OCI-LY3 (cell line): ENCODE results near the gene KLHL25.

ENCODE experiments used
- H2AFZ ChIP-seq: fragments of 200-600, 300-600 bp; shearing (Covaris generic); 2 replicates; pipeline ENCODE4 v1.6.0; 2014; ENCODE audit warnings: antibody characterized with exemption, low read depth, low read length
- H3K27ac ChIP-seq: fragments of 200-600, 300-600 bp; sonication (generic); 2 replicates; pipeline ENCODE4 v1.5.1; 2014; ENCODE audit warnings: mild to moderate bottlenecking, low read length, moderate library complexity, mixed read lengths
- H3K27me3 ChIP-seq: fragments of 200-600, 300-600 bp; sonication (generic); 2 replicates; pipeline ENCODE4 v1.6.1; 2014; ENCODE audit warnings: low read depth, low read length, mixed read lengths
- H3K36me3 ChIP-seq: fragments of 200-600, 300-600 bp; sonication (generic); replicated peaks from 2 replicates; pipeline ENCODE3; 2014; ENCODE audit warnings: low read depth, low read length, mixed read lengths
- H3K4me1 ChIP-seq: fragments of 300-600, 200-600 bp; sonication (generic); 2 replicates; pipeline ENCODE4 v1.6.1; 2014; ENCODE audit warnings: low read length, mixed read lengths
- H3K4me2 ChIP-seq: fragments of 200-600, 300-600 bp; sonication (generic); 2 replicates; pipeline ENCODE4 v1.6.1; 2014; ENCODE audit warnings: low read length, mixed read lengths
- H3K4me3 ChIP-seq: fragments of 300-600, 200-600 bp; sonication (generic); 2 replicates; pipeline ENCODE4 v1.5.1; 2014; ENCODE audit warnings: antibody characterized with exemption, mild to moderate bottlenecking, low read length, moderate library complexity
- H3K79me2 ChIP-seq: fragments of 300-600, 200-600 bp; shearing (Covaris generic); 2 replicates; pipeline ENCODE4 v1.6.1; 2014; ENCODE audit warnings: mild to moderate bottlenecking, low read length, mixed read lengths
- H3K9ac ChIP-seq: fragments of 300-600, 200-600 bp; shearing (Covaris generic); 2 replicates; pipeline ENCODE4 v1.6.0; 2014; ENCODE audit warnings: mild to moderate bottlenecking, low read length, moderate library complexity
- H3K9me3 ChIP-seq: fragments of 200-600, 300-600 bp; shearing (Covaris generic); 2 replicates; pipeline ENCODE4 v1.6.1; 2014; ENCODE audit warnings: low read length, mixed read lengths; ENCODE audit not compliant: insufficient read depth
- H4K20me1 ChIP-seq: fragments of 200-600, 300-600 bp; sonication (generic); 2 replicates; pipeline ENCODE4 v1.6.1; 2016; ENCODE audit warnings: low read length, mixed read lengths; ENCODE audit not compliant: insufficient read depth
- EZH2phosphoT487 ChIP-seq: fragments of 200-600 bp; shearing (Covaris generic); IDR thresholded peaks from 2 replicates; pipeline ENCODE4 v1.6.1; 2018; ENCODE audit warnings: antibody characterized with exemption, mixed run types, low read depth
- TF ChIP-seq, protein P1 (sequence below): fragments of 200-600, 300-600 bp; sonication (generic); IDR thresholded peaks from 2 replicates; pipeline ENCODE4 v1.5.1; 2014; ENCODE audit warnings: antibody characterized with exemption, low read length, low read depth

KLHL25 gene

DNA sequence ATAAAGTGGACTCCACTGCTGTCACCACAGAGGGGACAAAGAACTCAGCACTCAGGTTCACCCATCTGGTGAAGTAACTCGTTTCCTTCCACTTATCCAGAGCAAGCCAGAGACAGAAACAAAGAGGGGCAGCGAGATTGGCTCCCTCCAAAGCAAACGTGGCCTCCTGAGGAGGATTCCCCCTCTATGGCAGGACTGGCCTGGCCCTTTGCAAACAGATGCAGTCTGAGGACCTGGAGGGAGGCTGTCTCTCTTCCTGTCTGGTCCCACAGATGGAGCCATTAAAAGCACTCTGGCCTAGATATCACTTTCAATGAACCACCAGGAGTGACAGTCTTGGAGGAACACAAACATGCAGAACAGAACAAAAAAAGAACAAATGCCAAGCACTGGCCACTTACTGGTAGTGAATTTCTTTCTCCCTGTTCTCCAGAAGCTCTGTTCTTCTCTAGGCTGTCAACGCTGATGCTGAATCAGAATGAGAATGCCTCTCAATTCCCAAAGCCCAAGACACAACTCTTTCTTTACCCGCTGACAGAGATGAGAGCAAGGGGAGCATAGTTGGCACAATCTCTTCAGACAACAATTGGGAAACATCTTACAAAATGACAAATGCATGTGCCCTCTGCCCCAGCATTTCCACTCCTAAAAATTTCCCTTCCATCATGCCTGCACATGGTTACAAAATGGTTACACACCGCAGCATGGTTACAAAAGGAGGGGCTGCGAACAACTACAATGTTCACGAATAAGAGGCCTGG, 14.3 kb downstream of the KLHL25 start:
- no peak overlapping the region for H3K27ac ChIP-seq
- H3K4me3 ChIP-seq, result no peak overlapping the region
- no peak for TF ChIP-seq EZH2phosphoT487
- H3K27me3 ChIP-seq, result no peaks in the 10 kb centered on the region
- no peaks in the 10 kb centered on the region for H3K9me3 ChIP-seq
- H4K20me1 ChIP-seq, result peaks cover 11% of the 10 kb centered on the region; the same call in 1 of the 2 replicates
- no peak overlapping the region for H3K4me2 ChIP-seq
- H3K79me2 ChIP-seq, result peaks cover 2% of the 10 kb centered on the region
- H3K4me1 ChIP-seq, result no peaks in the 10 kb centered on the region
- no peak overlapping the region for H2AFZ ChIP-seq
- no peak overlapping the region for H3K9ac ChIP-seq
- H3K36me3 ChIP-seq, result no peaks in the 10 kb centered on the region

DNA sequence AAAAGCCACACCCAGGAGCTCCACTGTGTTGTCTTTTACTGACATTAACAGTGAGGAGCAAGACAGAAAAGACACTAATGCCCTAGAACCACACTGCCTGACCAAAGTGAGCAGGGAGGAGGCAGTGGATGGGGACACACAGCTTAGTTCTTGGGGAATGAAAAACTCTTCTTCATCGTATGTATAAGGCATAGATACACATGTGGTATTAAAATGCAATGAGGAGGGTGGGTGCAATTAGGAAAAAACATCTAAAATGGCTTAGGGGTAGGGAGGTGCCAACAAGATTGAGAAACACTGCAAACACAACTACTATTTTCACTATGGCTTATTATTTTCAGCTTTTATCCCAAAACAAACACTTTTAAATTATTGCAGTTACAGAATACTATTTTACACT, 15.5 kb downstream of the KLHL25 start:
- Histone ChIP-seq H4K20me1 (peaks cover 14% of the 10 kb centered on the region; the same call in 1 of the 2 replicates), H3K79me2 (peaks cover 8% of the 10 kb centered on the region)
- no peak for TF ChIP-seq EZH2phosphoT487
- TF ChIP-seq, protein P1, sequence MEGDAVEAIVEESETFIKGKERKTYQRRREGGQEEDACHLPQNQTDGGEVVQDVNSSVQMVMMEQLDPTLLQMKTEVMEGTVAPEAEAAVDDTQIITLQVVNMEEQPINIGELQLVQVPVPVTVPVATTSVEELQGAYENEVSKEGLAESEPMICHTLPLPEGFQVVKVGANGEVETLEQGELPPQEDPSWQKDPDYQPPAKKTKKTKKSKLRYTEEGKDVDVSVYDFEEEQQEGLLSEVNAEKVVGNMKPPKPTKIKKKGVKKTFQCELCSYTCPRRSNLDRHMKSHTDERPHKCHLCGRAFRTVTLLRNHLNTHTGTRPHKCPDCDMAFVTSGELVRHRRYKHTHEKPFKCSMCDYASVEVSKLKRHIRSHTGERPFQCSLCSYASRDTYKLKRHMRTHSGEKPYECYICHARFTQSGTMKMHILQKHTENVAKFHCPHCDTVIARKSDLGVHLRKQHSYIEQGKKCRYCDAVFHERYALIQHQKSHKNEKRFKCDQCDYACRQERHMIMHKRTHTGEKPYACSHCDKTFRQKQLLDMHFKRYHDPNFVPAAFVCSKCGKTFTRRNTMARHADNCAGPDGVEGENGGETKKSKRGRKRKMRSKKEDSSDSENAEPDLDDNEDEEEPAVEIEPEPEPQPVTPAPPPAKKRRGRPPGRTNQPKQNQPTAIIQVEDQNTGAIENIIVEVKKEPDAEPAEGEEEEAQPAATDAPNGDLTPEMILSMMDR, result no peak

DNA sequence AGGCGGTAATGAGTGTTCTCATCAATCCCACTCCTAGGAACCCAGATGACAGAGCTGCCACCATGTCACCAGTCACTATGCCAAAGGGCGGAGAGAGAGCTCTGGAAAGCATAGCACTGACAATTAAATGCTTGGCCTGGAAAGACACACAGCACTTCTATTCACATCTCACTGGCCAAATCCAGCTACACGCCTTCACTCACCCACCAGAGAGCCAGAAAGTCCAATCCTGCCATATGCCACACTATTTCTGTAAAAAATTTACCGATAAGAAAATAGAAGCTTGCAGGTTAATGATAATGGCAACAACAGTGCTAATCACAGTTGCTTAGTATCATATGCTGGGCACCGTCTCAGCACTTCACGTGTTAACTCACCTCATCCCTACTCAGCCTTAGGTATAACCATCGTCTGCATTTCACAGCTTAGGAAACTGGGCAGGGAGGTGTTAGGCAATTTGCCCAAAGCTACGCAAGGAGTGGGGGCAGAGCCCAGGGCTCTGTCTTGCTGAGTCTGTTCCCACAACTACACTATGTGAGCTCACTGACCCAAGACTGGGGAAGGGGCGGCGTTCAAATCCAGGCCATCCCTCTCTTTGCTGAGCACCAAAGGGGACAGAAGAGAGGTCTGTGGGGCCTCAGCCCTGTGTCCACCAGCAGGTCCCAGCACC, 16.5 kb downstream of the KLHL25 start:
- no peaks in the 10 kb centered on the region for H3K36me3 ChIP-seq
- no peaks in the 10 kb centered on the region for H3K27me3 ChIP-seq
- TF ChIP-seq EZH2phosphoT487, result no peak
- TF ChIP-seq, protein P1, result no peak
- no peak overlapping the region for H3K9ac ChIP-seq
- no peak overlapping the region for H3K4me3 ChIP-seq
- H3K4me2 ChIP-seq, result no peak overlapping the region
- peaks cover 13% of the 10 kb centered on the region for H3K79me2 ChIP-seq
- no peaks in the 10 kb centered on the region for H3K4me1 ChIP-seq
- no peak overlapping the region for H3K27ac ChIP-seq
- peaks cover 20% of the 10 kb centered on the region for H4K20me1 ChIP-seq
- H3K9me3 ChIP-seq, result no peaks in the 10 kb centered on the region
- H2AFZ ChIP-seq, result no peak overlapping the region

More for the DNA sequence above, 15.5 kb downstream of the KLHL25 start:
- no peaks in the 10 kb centered on the region for H3K36me3 ChIP-seq
- H2AFZ ChIP-seq, result no peak overlapping the region
- H3K27ac ChIP-seq, result no peak overlapping the region
- H3K27me3 ChIP-seq, result no peaks in the 10 kb centered on the region
- no peak overlapping the region for H3K4me2 ChIP-seq
- no peaks in the 10 kb centered on the region for H3K4me1 ChIP-seq
- H3K9ac ChIP-seq, result no peak overlapping the region
- H3K9me3 ChIP-seq, result no peaks in the 10 kb centered on the region
- H3K4me3 ChIP-seq, result no peak overlapping the region

DNA sequence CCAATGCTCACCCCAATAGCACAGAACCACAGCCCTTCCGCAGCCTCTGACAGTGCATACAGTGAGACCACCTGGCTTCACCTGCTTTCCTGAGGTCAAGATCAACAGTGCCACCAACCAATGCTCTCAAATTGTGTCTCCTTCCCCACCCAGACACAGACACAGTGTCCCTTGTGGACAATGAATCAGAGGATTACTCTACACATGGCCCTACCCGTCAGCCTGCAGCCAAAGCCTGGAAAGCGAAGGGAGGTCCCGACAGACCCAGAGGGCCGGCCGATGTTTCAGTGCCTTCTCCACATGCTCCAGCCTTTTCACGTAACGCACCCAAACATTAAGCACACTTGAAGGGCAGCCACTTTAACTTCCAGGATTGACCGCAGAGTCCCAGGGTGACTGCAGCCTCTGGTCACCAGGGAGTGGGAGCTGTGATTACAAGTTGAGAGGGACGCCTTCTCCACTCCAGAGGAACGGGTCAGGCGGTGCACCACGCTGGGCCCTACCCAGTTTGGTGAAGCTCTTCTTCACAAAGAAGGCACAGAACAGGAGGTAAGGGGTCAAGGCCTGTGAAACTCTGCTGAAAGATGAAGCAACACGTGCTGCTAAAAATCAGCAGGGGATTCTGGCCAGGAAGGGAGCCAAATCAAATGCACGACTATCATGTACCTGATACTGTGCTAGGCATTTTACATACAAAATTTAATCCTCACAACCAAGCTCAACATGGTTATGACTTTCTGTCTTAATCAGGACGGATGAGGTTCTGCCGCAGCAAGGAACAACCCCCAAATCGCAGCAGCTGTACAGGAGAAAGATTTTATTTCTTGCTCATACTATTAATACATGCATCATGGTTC, 17.2 kb downstream of the KLHL25 start:
- H3K4me3 ChIP-seq, result no peak overlapping the region
- H3K27ac ChIP-seq, result no peak overlapping the region
- H3K36me3 ChIP-seq, result no peaks in the 10 kb centered on the region
- TF ChIP-seq, protein P1, result no peak
- H3K4me1 ChIP-seq, result no peaks in the 10 kb centered on the region
- no peaks in the 10 kb centered on the region for H3K27me3 ChIP-seq
- H3K79me2 ChIP-seq, result peaks cover 15% of the 10 kb centered on the region
- no peak overlapping the region for H3K4me2 ChIP-seq
- H3K9me3 ChIP-seq, result no peaks in the 10 kb centered on the region
- H4K20me1 ChIP-seq, result peaks cover 20% of the 10 kb centered on the region
- H3K9ac ChIP-seq, result no peak overlapping the region
- H2AFZ ChIP-seq, result no peak overlapping the region
